ENCODE results near the gene AP5S1.

AP5S1 gene

GRCh38 chr20:3876676-3877075 is 56.3 kb downstream of the AP5S1 start:
- no peak for DNase-seq (ENCODE audit: low spot score)
